ENCODE data around the gene SAA4.

DNA sequence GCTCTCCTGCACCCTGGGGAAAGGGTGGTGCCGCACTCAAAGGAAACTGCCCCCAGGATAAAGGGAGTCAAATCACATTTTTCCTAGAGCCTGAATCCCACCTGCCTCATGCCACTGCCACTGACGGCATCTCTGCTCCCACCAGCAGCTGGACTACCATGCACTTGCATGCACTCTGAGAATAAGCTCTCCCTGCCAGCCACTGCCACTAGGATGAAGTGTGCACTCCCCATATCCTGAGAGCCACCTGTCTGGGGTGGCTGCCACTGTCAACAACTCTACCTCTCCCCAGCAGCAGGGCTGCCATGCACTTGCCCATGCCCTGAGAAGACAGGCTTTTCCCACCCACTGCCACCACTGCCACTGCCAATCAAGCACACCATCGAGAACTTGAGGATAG lies 32.4 kb downstream of the SAA4 start:
- TF ChIP-seq SIN3A (conservative IDR thresholded peaks at IDR 0.05 in 1 of 2, IDR thresholded peaks at IDR 0.05 in 1 of 2; ENCODE audit: low read depth in 1 of 2, low read length in 2 of 2) (no peak), MAFK (IDR thresholded peaks at IDR 0.05; ENCODE audit: low read depth, low read length) (no peak), PHF8 (conservative IDR thresholded peaks at IDR 0.05; ENCODE audit: low read depth, low read length) (no peak), ZNF274 (IDR thresholded peaks at IDR 0.05; ENCODE audit: borderline replicate concordance, extremely low read depth, low read length) (no peak), GTF2F1 (IDR thresholded peaks at IDR 0.05; ENCODE audit: borderline replicate concordance, low read depth, low read length) (no peak), CEBPB (IDR thresholded peaks at IDR 0.05; ENCODE audit: low read depth, low read length) (no peak), POLR2A (IDR thresholded peaks at IDR 0.05; ENCODE audit: control extremely low read depth in 1 of 2, low read depth in 2 of 2, low read length in 2 of 2) (no peak), SP1 (IDR thresholded peaks at IDR 0.05; ENCODE audit: low read depth, low read length) (no peak), FOSL1 (IDR thresholded peaks at IDR 0.05; ENCODE audit: insufficient read depth, low read depth, low read length) (no peak)
- TF ChIP-seq, protein P1, sequence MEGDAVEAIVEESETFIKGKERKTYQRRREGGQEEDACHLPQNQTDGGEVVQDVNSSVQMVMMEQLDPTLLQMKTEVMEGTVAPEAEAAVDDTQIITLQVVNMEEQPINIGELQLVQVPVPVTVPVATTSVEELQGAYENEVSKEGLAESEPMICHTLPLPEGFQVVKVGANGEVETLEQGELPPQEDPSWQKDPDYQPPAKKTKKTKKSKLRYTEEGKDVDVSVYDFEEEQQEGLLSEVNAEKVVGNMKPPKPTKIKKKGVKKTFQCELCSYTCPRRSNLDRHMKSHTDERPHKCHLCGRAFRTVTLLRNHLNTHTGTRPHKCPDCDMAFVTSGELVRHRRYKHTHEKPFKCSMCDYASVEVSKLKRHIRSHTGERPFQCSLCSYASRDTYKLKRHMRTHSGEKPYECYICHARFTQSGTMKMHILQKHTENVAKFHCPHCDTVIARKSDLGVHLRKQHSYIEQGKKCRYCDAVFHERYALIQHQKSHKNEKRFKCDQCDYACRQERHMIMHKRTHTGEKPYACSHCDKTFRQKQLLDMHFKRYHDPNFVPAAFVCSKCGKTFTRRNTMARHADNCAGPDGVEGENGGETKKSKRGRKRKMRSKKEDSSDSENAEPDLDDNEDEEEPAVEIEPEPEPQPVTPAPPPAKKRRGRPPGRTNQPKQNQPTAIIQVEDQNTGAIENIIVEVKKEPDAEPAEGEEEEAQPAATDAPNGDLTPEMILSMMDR (IDR thresholded peaks at IDR 0.05; ENCODE audit: control extremely low read depth in 1 of 3, insufficient read depth in 1 of 3, low read depth in 1 of 3, low read length in 3 of 3) = no peak
